NOMO-1 treated with dmso at 0.1 percent for 144 hours (cell line): ENCODE measurements around the gene HES7.

Source experiments
- DNase-seq: peaks from one replicate; lab custom pipeline; 2025; ENCODE audit not compliant: unreplicated experiment; lab: John Stamatoyannopoulos, UW

The HES7 gene

GRCh38 chr17:8143581-8144400 lies 19.9 kb upstream of the HES7 start:
- DNase-seq: no peak

GRCh38 chr17:8142887-8143580 lies 19.1 kb upstream of the HES7 start:
- DNase-seq: no peak

GRCh38 chr17:8142158-8142886 lies 18.4 kb upstream of the HES7 start:
- no peak for DNase-seq

- no peak for DNase-seq
Measured at GRCh38 chr17:8141741-8142140, 17.8 kb upstream of the HES7 start.

GRCh38 chr17:8141045-8141444 lies 17.1 kb upstream of the HES7 start:
- DNase-seq: no peak

GRCh38 chr17:8140065-8141029 lies 16.4 kb upstream of the HES7 start:
- DNase-seq: no peak

- peak; percentile 92 for DNase-seq
Measured at GRCh38 chr17:8138672-8139371, 14.9 kb upstream of the HES7 start.

- no peak for DNase-seq
Measured at GRCh38 chr17:8138374-8138671, 14.4 kb upstream of the HES7 start.

GRCh38 chr17:8137645-8138373 lies 13.9 kb upstream of the HES7 start:
- DNase-seq: no peak

- no peak for DNase-seq
Measured at GRCh38 chr17:8133941-8134340, 10.0 kb upstream of the HES7 start.

- DNase-seq: no peak
Measured at GRCh38 chr17:8133399-8133798, 9.5 kb upstream of the HES7 start.

- DNase-seq: no peak
Measured at GRCh38 chr17:8131844-8132441, 8.0 kb upstream of the HES7 start.

GRCh38 chr17:8128125-8128784 lies 4.3 kb upstream of the HES7 start:
- DNase-seq: no peak

GRCh38 chr17:8126491-8127066 lies 2.7 kb upstream of the HES7 start:
- peak; percentile 64 for DNase-seq

GRCh38 chr17:8125947-8126490 lies 2.1 kb upstream of the HES7 start:
- no peak for DNase-seq

- DNase-seq: peak; percentile 52
Measured at GRCh38 chr17:8125154-8125946, 1.4 kb upstream of the HES7 start.
